Mesothelial cell of epicardium (in vitro differentiated cells): ENCODE results near the gene ZNF764. TPM values are rescaled to one million over a fixed set of nuclear protein-coding genes. Genes with fewer than 3 reads are reported as not detected.

ENCODE experiments used
- DNase-seq, 2 experiments: peaks; one replicate each; pipeline ENCODE4 v3.0.0; 2021; ENCODE audit warnings: low spot score in 2 of 2; ENCODE audit not compliant: unreplicated experiment in 2 of 2
- H3K27ac Mint-ChIP-seq: 2 replicates; pipeline ENCODE4 v1.8.0; 2021; ENCODE audit warnings: mixed read lengths
- H3K27me3 Mint-ChIP-seq: 2 replicates; pipeline ENCODE4 v1.8.0; 2021; ENCODE audit warnings: low read depth, mixed read lengths
- H3K36me3 Mint-ChIP-seq: 2 replicates; pipeline ENCODE4 v1.8.0; 2021; ENCODE audit warnings: mixed read lengths
- H3K4me1 Mint-ChIP-seq: 2 replicates; pipeline ENCODE4 v1.8.0; 2021; ENCODE audit warnings: mixed read lengths
- H3K4me3 Mint-ChIP-seq: 2 replicates; pipeline ENCODE4 v1.8.0; 2021; ENCODE audit warnings: mild to moderate bottlenecking, moderate library complexity, mixed read lengths
- H3K9me3 Mint-ChIP-seq: 2 replicates; pipeline ENCODE4 v1.8.0; 2021; ENCODE audit warnings: mixed read lengths
- CTCF ChIP-seq: fragments of 200-600 bp; sonication (generic); IDR thresholded peaks from one replicate; pipeline ENCODE4 v1.5.0; 2021; ENCODE audit warnings: antibody characterized with exemption; ENCODE audit not compliant: unreplicated experiment
- total RNA-seq: library from RNA; stranded (reverse); gene quantifications from 3 replicates; pipeline ENCODE4 v1.2.1, GENCODE V29; 2021

Gene ZNF764
- total RNA-seq, 1 donor from 2014 or later = 18.2 TPM

DNA sequence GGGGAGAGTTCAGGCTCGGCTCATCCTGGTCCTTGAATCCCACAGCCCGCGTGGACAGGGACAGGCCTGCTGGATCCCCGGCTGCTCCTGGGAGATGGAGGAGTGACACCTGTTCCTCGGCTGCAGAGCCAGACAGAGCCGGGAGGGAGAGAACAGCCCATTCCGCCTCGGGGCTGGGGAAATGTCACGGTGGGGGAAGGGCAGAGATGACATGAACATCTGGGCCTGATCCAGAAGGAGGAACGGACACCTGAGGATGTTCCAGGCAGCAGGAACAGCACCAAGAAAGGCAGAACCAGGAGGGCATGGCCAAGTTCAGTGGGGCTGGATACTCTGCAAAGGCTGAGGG lies 2.1 kb downstream of the ZNF764 start:
- H3K9me3 Mint-ChIP-seq = no peaks in the 10 kb centered on the region
- H3K36me3 Mint-ChIP-seq = peaks cover 23% of the 10 kb centered on the region
- H3K4me3 Mint-ChIP-seq = peak overlapping the region; percentile 45
- H3K27me3 Mint-ChIP-seq = no peaks in the 10 kb centered on the region
- H3K27ac Mint-ChIP-seq = peak overlapping the region; percentile 64
- H3K4me1 Mint-ChIP-seq = peaks cover 23% of the 10 kb centered on the region
- TF ChIP-seq CTCF = no peak
- DNase-seq = no peak

DNA sequence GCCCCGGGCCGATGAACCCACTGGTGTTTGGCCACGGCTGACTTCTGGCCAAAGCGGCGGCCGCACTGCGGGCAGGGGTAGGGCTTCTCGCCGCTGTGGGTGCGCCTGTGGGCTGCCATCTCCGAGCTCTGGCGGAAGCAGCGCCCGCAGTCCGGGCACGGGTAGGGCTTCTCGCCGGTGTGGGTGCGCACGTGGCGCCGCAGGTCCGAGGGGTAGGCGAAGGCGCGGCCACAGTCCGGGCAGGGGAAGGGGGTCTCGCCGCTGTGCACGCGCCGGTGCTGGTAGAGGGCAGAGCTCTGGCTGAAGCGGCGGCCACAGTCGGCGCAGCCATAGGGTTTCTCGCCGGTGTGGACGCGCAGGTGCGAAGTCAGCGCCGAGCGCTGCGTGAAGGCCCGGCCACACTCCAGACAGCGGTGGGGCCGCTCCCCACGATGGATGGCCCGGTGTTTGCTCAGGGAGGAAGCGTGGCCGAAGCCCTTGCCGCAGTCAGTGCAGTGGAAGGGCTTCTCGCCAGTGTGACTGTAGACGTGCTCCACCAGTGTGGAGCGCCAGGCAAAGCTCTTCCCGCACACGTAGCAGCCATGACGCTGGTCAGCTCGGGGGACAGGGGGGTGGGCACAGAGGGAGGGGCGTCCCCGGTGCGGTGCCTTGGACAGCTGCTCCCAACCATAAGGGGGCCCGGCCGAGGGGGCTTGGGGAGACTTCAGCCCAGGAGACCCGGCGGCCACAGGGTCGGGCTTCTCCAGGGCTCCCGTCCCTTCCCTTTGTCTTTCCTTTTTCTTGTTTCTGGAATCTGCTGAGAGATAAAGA lies 2.7 kb downstream of the ZNF764 start:
- no peaks in the 10 kb centered on the region for H3K9me3 Mint-ChIP-seq
- H3K4me1 Mint-ChIP-seq = peaks cover 20% of the 10 kb centered on the region
- H3K36me3 Mint-ChIP-seq = peaks cover 23% of the 10 kb centered on the region
- peak overlapping the region; percentile 45 for H3K4me3 Mint-ChIP-seq
- DNase-seq = no peak
- no peak for TF ChIP-seq CTCF
- no peaks in the 10 kb centered on the region for H3K27me3 Mint-ChIP-seq
- H3K27ac Mint-ChIP-seq = peak overlapping the region; percentile 64

DNA sequence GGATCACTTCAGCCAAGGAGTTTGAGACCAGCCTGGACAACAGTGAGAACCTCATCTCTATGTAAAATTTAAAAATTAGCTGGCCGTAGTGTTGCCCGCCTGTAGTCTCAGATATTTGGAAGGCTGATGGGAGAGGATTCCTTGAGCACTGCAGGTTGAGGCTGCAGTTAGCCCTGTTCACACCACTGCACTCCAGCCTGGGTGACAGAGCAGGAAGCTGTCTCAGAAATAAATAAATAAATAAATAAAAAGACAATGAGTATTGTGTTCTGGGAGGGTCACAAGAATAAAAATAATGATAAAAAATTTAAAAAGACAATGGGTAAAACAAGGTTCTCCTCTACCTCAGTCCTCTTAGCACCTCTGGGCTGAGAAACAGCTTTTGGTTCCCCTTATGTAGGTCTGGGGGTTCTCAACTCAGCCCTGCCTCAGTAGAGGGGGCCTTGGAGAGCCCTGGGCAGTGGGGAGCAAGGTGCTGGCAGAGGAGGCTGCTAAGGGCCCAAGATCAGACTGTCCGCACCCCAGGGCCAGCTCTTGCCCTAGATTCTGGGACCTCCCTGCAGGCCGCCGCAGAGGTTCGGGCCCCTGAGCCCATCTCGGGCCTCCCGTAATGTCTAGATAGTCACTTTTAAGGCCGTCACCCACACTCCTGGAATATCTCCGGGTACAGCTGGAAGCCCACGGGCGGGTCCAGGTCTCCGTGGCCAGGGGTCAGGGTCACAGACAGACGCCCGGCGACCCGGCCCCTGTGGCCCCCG lies 3.4 kb downstream of the ZNF764 start:
- no peaks in the 10 kb centered on the region for H3K9me3 Mint-ChIP-seq
- H3K36me3 Mint-ChIP-seq = peaks cover 23% of the 10 kb centered on the region
- H3K27ac Mint-ChIP-seq = no peak overlapping the region
- TF ChIP-seq CTCF = no peak
- H3K4me3 Mint-ChIP-seq = no peak overlapping the region
- DNase-seq = no peak
- H3K27me3 Mint-ChIP-seq = no peaks in the 10 kb centered on the region
- peaks cover 20% of the 10 kb centered on the region for H3K4me1 Mint-ChIP-seq

DNA sequence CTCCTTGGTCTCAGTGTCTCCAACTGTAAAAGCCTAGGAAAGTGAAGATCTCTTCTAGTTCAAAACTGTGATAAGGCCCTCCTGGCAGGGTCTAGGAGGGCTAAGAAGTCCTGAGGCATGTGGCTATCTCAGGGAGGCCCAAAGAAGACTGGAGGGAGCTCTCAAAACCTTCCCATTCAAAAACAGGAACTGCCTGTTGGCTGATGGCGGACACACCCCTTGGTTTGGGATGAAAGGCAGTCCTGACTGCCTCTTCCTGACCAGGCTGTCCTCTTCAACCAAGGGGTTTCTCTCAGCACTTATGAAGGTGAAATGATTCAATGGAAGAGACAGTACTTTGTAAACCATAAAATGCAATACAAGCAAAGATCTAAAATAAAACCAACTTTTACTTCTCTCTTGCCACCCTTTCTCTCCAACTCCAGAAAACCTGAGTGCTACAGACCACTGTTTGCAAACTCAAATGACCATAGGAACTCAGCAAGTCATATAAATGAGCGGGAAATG lies 4.7 kb downstream of the ZNF764 start:
- Mint-ChIP-seq H3K27ac (peak overlapping the region; percentile 2), H3K9me3 (no peaks in the 10 kb centered on the region), H3K27me3 (no peaks in the 10 kb centered on the region), H3K4me3 (no peak overlapping the region), H3K36me3 (peaks cover 23% of the 10 kb centered on the region), H3K4me1 (peaks cover 10% of the 10 kb centered on the region)
- no peak for DNase-seq
- TF ChIP-seq CTCF = no peak

DNA sequence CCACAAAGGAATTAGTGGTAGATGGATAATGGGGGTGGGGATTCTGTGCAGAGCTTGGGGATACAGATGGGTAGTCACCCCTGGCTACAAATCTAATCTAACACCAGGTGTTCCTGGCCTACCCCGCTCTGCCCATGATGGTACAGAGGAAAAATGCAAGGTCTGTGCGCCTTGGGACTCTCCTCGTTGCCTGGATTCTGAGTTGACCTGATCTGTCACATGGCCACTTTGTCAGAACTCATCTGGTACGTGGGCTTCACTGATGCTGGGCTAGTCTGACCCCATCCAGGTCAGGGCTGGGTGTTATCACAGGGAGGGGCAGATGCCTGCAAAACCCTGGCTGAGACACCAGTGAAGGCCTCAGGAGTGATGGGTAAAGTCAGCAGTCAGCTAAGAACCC lies 5.2 kb downstream of the ZNF764 start:
- Mint-ChIP-seq H3K27me3 (no peaks in the 10 kb centered on the region), H3K9me3 (no peaks in the 10 kb centered on the region), H3K27ac (no peak overlapping the region), H3K36me3 (peaks cover 23% of the 10 kb centered on the region), H3K4me1 (peaks cover 9% of the 10 kb centered on the region), H3K4me3 (no peak overlapping the region)
- no peak for TF ChIP-seq CTCF
- DNase-seq = no peak
